ENCODE measurements around the gene TNFRSF12A.
"Not testable (repeated sequence)": the region's sequence is repeated elsewhere in the genome, so short reads cannot be mapped to it uniquely, and the experiment has no call there.

The TNFRSF12A gene

DNA sequence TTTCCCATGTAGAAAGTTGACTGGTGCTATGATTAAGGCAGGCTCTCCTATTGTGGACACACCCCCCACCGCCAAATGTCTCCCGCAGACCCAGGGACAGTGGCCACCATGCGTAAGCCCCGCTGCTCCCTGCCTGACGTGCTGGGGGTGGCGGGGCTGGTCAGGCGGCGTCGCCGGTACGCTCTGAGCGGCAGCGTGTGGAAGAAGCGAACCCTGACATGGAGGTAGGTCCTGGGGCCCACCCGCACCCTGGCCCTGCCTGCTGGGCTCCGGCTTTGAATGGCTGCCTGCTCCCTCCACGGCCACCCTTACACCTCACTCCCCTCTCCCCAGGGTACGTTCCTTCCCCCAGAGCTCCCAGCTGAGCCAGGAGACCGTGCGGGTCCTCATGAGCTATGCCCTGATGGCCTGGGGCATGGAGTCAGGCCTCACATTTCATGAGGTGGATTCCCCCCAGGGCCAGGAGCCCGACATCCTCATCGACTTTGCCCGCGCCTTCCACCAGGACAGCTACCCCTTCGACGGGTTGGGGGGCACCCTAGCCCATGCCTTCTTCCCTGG lies 29.8 kb downstream of the TNFRSF12A start:
- peaks cover 10 to 12% of the 10 kb centered on the region in 2 donors for H3K36me3 Mint-ChIP-seq
- ATAC-seq (replicated peaks) (no peak), DNase-seq (no peak)
- peaks cover 23 to 33% of the 10 kb centered on the region in 2 donors for H3K27me3 Mint-ChIP-seq
- no peak overlapping the region for H3K27ac Mint-ChIP-seq
- H3K9me3 Mint-ChIP-seq, result no peaks in the 10 kb centered on the region
- peaks cover 21 to 41% of the 10 kb centered on the region in 2 donors for H3K4me1 Mint-ChIP-seq
- no peak overlapping the region for H3K4me3 Mint-ChIP-seq

DNA sequence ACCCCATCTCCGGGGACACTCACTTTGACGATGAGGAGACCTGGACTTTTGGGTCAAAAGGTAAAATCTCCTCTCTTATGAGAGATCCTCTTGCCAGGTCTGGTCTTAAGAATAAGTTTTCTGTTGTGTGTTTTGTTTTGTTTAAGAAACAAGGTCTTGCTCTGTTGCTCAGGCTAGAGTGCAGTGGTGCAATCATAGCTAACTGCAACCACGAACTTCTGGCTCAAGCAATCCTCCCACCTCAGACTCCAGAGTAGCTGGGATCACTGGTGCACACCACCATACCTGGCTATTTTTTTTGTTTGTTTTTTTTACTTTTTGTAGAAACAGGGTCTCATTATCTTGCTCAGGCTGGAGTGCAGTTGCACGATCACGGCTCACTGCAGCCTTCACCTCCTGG lies 30.3 kb downstream of the TNFRSF12A start:
- no peak for ATAC-seq (replicated peaks)
- H3K27me3 Mint-ChIP-seq, result peaks cover 23 to 28% of the 10 kb centered on the region in 2 donors

DNA sequence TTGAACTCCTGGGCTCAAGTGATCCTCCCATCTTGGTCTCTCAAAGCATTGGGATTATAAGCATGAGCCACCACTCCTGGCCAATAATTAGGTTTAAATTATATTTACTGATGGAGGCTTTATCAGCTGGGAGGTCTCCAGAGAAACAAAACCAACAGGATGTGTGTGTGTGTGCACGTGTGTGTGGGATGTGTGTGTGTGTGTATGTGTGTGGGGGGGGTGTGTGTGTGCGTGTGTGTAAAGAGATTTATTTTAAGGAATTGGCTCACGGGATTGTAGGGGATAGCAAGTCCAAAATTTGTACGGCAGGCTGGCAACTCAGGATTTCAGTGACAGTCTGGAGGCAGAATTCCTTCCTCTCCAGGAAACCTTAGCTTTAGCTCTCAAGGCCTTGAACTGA lies 30.8 kb downstream of the TNFRSF12A start:
- DNase-seq (no peak), ATAC-seq (replicated peaks) (no peak)
- Mint-ChIP-seq H3K27me3 (peaks cover 23 to 27% of the 10 kb centered on the region in 2 donors), H3K9me3 (no peaks in the 10 kb centered on the region), H3K27ac (no peak overlapping the region), H3K4me3 (no peak overlapping the region), H3K36me3 (peaks cover 11 to 20% of the 10 kb centered on the region in 2 donors), H3K4me1 (peaks cover 26 to 40% of the 10 kb centered on the region in 2 donors)

More for the DNA sequence above, 30.3 kb downstream of the TNFRSF12A start:
- Mint-ChIP-seq H3K9me3 (no peaks in the 10 kb centered on the region), H3K27ac (no peak overlapping the region), H3K4me3 (no peak overlapping the region), H3K36me3 (peaks cover 11 to 17% of the 10 kb centered on the region in 2 donors), H3K4me1 (peaks cover 23 to 41% of the 10 kb centered on the region in 2 donors)
- no peak for DNase-seq

DNA sequence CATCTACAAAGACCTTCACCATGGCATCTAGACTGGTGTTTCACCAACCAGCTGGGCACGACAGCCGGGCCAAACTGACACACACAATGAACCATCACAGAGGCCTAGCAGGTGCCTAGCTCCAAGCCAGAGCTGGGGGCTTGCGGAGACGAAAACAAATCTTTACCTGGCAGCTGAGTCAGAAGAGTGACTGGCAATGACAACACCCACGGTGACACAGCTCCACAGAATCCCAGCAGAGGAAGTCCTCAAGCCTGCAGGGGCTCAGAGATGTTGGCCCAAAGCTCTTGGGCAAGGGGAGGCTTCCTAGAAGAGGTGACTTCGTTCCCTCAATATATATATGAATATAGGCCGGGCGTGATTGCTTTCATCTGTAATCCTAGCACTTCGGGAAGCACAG lies 31.3 kb downstream of the TNFRSF12A start:
- no peak overlapping the region for H3K27ac Mint-ChIP-seq
- peaks cover 11 to 20% of the 10 kb centered on the region in 2 donors for H3K36me3 Mint-ChIP-seq
- H3K4me1 Mint-ChIP-seq, result peaks cover 26 to 38% of the 10 kb centered on the region in 2 donors
- no peak for DNase-seq
- no peak for ATAC-seq (replicated peaks)
- H3K9me3 Mint-ChIP-seq, result no peaks in the 10 kb centered on the region
- H3K27me3 Mint-ChIP-seq, result peaks cover 23 to 27% of the 10 kb centered on the region in 2 donors
- H3K4me3 Mint-ChIP-seq, result no peak overlapping the region

DNA sequence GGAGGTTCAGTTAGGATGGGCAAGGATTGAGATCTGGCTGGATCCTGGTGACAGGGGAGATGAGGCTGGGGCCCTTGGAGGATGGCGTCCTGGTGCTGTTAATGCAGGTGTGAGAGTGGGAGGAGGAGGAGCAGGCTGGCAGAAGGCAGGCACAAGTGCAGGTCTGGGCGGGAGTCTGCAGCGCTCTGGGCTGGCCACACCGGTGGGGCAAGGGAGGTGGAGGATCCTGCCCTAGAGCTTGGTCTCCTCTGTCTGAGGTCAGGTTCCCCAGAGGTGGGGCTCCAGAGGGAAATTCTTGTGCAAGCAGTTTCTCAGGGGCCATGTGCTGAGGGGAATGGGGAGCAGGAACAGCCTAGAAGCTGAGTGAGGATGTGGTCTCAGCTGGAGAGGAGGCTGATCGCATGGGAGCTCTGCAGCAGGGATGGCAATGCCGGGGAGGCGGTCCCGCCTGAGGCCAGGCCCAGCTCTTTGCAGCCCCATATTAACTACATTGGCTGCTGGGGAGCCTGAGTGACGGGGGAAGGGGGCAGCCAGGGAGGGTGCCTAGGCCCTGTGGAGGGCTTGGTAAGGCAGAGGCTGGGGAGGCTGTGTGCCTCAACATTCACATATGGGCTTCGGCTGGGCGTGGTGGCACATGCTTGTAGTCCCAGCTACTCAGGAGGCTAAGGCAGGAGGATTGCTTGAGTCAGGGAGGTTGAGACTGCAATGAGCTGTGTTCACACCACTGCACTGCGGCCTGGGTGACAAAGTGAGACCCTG lies 32.6 kb downstream of the TNFRSF12A start:
- not testable (repeated sequence) for DNase-seq; H3K9me3 Mint-ChIP-seq; ATAC-seq (replicated peaks); H3K27ac Mint-ChIP-seq; H3K4me3 Mint-ChIP-seq
- peaks cover 11 to 23% of the 10 kb centered on the region in 2 donors for H3K36me3 Mint-ChIP-seq
- H3K27me3 Mint-ChIP-seq, result peaks cover 17 to 23% of the 10 kb centered on the region in 2 donors
- peaks cover 24 to 37% of the 10 kb centered on the region in 2 donors for H3K4me1 Mint-ChIP-seq

DNA sequence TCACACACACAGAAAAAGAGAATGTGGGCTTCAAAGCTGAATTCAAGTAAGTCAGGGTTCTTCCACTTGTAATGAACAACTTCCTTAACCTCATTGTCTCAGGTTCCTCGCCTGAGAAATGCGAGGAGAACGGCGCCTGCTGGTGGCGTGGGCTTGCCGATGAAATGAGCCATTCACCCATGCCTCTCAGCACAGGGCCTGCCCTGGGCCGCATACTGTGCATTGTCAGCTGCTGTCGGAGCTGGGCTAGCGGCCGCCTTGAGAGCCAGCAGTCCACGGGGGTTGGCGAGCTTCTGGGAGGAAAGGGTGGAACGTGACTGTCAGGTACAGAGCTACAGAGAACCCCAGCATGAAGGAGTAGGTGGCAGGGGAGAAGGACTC lies 33.2 kb downstream of the TNFRSF12A start:
- Mint-ChIP-seq H3K27me3 (peaks cover 11 to 19% of the 10 kb centered on the region in 2 donors), H3K36me3 (peaks cover 11 to 23% of the 10 kb centered on the region in 2 donors), H3K4me1 (peaks cover 22 to 32% of the 10 kb centered on the region in 2 donors)
- not testable (repeated sequence) for ATAC-seq (replicated peaks); DNase-seq; H3K4me3 Mint-ChIP-seq; H3K9me3 Mint-ChIP-seq; H3K27ac Mint-ChIP-seq

DNA sequence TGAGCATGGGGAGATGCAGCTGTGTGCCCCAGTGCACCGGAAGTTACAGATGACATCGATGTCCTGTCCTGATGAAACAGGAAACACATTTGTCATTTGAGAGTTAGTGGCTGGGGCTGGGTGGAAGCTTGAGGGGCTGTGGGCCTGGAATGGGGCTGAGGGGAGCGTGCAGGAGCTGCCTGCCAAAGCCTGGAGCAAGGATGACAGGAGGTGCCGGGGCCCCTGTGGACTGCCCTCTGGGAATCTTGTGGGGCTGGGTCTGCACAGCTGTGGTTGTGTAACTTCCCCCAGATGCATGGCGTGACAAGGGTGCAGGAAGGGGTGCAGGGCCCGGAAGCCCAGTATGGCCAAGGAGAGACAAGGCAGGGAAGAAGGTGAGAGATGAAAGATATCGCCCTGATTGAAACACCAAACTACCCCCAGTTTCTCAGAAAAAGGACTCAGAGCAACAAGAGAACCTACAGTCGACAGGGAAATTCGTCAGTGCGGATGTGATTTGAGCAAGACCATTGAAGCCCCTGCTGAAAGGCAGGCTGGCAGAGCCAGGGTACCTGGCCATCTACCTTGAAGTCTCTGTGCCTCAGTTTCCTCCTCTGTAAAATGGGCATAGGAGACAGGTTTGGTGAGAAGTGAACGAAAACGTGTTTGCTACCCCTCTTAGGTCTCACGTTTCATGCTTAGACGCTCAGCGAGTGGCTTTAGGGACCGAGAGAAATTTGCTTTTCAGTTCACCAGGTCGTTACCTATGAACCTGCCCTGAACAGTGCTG lies 35.0 kb downstream of the TNFRSF12A start:
- H3K27ac Mint-ChIP-seq, result peak overlapping the region; percentile 53
- DNase-seq, result no peak

DNA sequence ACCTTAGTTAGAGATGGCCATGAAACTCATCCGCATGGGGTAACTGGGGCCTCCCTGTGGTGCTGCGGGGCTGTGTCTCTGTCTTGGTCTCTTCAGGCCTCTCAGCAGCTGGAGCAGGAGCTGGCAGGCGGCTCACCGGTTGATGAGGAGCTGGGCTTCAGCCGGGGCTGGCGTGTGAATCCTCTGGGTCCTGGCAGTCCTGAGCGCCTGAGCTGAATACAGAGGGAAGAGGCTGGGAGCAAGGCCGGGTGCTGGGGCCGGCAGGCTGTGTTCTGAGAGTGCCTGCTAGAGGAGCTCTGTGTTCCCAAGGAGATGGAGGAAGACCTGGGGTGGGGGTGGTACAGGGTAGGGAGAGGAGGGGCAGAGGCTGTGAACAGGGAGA lies 35.6 kb downstream of the TNFRSF12A start:
- not testable (repeated sequence) for H3K27ac Mint-ChIP-seq; ATAC-seq (replicated peaks); H3K27me3 Mint-ChIP-seq; H3K9me3 Mint-ChIP-seq; DNase-seq; H3K4me3 Mint-ChIP-seq
- Mint-ChIP-seq H3K36me3 (peaks cover 11 to 23% of the 10 kb centered on the region in 2 donors), H3K4me1 (peaks cover 25 to 36% of the 10 kb centered on the region in 2 donors)

More for the DNA sequence above, 35.0 kb downstream of the TNFRSF12A start:
- Mint-ChIP-seq H3K4me3 (peak overlapping the region in 1 of 2 donors; percentile 1), H3K4me1 (peaks cover 25 to 36% of the 10 kb centered on the region in 2 donors), H3K36me3 (peaks cover 11 to 23% of the 10 kb centered on the region in 2 donors), H3K9me3 (no peaks in the 10 kb centered on the region), H3K27me3 (peaks cover 0 to 7% of the 10 kb centered on the region in 2 donors)
- ATAC-seq (replicated peaks), result no peak

DNA sequence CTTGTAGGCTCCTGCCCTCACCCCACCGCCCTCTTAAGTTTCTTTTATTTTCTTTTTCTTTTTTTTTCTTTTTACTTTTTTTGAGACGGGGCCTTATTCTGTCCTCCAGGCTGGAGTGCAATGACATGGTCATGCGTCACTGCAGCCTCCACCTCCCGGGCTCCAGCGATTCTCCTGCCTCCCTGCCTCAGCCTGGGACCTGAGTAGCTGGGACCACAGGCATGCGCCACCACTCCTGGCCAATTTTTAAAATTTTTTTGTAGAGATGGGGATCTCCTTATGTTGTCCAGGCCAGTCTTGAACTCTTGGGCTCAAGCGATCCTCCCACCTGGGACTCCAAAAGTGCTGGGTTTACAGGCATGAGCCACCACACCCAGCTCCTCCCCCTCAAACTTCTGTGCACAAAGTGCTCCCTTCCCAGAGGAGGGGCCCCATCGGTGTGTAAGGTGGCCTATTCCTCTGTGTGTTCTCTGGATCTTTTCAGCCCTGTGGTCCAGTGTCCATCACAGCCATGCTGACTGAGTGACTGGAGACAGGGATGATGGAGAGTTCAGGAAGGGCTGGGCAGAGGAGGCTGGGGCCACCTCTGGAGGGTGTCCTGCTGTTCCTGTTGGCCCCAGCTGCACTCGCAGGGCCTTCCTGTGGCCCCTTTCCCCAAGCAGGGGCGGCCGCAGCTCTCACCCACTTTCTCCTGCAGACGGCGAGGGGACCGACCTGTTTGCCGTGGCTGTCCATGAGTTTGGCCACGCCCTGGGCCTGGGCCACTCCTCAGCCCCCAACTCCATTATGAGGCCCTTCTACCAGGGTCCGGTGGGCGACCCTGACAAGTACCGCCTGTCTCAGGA lies 36.4 kb downstream of the TNFRSF12A start:
- Mint-ChIP-seq H3K4me3 (no peak overlapping the region), H3K4me1 (peaks cover 25 to 36% of the 10 kb centered on the region in 2 donors), H3K36me3 (peaks cover 11 to 23% of the 10 kb centered on the region in 2 donors), H3K27ac (no peak overlapping the region), H3K9me3 (no peaks in the 10 kb centered on the region), H3K27me3 (no peaks in the 10 kb centered on the region)
- ATAC-seq (replicated peaks) (no peak), DNase-seq (no peak)

DNA sequence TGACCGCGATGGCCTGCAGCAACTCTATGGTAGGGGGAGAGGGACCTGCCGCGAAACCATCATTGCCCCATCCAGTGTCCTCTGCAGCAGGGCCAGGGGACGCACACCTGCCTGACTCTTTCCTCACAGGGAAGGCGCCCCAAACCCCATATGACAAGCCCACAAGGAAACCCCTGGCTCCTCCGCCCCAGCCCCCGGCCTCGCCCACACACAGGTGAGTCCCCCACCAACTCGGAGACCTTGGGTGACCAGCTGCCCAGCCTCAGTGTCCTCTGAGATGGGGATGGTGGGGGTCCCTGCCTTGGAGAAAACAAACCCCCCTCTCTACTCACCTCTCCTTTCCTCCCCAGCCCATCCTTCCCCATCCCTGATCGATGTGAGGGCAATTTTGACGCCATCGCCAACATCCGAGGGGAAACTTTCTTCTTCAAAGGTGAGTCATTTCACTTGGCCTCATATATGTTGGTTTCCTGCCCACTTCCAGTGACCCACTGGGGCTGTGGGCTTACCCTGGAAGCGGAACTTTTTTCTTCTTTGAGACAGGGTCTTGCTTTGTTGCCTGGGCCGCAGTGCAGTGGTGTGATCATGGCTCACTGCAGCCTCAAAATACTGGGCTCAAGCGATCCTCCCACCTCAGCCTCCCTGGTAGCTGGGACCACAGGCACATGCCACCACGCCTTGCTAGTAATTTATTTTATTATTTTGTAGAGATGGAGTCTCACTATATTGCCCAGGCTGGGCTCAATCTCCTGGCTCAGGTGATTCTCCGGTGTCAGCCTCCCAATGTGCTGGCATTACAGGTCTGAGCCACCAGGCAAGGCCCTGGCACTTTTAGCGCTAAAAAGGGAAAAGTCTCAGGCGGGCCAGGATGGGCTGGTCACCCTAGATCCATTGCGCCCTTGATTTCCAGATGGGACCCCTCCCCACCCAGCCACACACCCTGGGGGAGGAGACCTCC lies 37.3 kb downstream of the TNFRSF12A start:
- Mint-ChIP-seq H3K36me3 (peaks cover 11 to 23% of the 10 kb centered on the region in 2 donors), H3K4me3 (no peak overlapping the region), H3K9me3 (no peaks in the 10 kb centered on the region), H3K27me3 (no peaks in the 10 kb centered on the region), H3K4me1 (peaks cover 25 to 36% of the 10 kb centered on the region in 2 donors), H3K27ac (no peak overlapping the region)
- ATAC-seq (replicated peaks), result no peak
- no peak for DNase-seq

DNA sequence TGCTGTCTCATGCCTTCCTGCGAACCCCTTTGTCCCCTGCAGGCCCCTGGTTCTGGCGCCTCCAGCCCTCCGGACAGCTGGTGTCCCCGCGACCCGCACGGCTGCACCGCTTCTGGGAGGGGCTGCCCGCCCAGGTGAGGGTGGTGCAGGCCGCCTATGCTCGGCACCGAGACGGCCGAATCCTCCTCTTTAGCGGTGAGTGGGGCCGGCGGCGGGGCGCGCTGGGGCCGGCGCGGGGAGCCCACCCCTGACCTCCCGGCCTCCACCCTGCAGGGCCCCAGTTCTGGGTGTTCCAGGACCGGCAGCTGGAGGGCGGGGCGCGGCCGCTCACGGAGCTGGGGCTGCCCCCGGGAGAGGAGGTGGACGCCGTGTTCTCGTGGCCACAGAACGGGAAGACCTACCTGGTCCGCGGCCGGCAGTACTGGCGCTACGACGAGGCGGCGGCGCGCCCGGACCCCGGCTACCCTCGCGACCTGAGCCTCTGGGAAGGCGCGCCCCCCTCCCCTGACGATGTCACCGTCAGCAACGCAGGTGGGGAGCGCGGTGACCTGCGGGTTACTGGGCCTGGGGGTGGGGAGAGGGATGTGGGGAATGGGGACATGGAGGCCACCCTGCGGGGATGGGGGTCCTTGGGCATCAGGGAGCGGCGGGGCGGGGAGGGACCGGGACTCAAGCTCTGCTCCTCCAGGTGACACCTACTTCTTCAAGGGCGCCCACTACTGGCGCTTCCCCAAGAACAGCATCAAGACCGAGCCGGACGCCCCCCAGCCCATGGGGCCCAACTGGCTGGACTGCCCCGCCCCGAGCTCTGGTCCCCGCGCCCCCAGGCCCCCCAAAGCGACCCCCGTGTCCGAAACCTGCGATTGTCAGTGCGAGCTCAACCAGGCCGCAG lies 38.2 kb downstream of the TNFRSF12A start:
- DNase-seq (peak; percentile 20), ATAC-seq (replicated peaks) (peak; percentile 65 to 70)
- H3K27ac Mint-ChIP-seq, result peak overlapping the region; percentile 67
- H3K9me3 Mint-ChIP-seq, result no peaks in the 10 kb centered on the region
- H3K4me3 Mint-ChIP-seq, result peak overlapping the region; percentile 87 to 97
- peaks cover 25 to 35% of the 10 kb centered on the region in 2 donors for H3K4me1 Mint-ChIP-seq
- no peaks in the 10 kb centered on the region for H3K27me3 Mint-ChIP-seq
- H3K36me3 Mint-ChIP-seq, result peaks cover 11 to 23% of the 10 kb centered on the region in 2 donors
